HG02623 (cell line): Measurements from ENCODE around the gene ERCC8.
"Not testable (repeated sequence)": the region's sequence is repeated elsewhere in the genome, so short reads cannot be mapped to it uniquely, and the experiment has no call there.

Source experiments
- ATAC-seq: cut with Tn5 transposase; IDR thresholded peaks from one replicate; pipeline ENCODE4 v1.9.1; 2021; ENCODE audit warnings: moderate library complexity; ENCODE audit not compliant: unreplicated experiment

The ERCC8 gene, protein sequence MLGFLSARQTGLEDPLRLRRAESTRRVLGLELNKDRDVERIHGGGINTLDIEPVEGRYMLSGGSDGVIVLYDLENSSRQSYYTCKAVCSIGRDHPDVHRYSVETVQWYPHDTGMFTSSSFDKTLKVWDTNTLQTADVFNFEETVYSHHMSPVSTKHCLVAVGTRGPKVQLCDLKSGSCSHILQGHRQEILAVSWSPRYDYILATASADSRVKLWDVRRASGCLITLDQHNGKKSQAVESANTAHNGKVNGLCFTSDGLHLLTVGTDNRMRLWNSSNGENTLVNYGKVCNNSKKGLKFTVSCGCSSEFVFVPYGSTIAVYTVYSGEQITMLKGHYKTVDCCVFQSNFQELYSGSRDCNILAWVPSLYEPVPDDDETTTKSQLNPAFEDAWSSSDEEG

DNA sequence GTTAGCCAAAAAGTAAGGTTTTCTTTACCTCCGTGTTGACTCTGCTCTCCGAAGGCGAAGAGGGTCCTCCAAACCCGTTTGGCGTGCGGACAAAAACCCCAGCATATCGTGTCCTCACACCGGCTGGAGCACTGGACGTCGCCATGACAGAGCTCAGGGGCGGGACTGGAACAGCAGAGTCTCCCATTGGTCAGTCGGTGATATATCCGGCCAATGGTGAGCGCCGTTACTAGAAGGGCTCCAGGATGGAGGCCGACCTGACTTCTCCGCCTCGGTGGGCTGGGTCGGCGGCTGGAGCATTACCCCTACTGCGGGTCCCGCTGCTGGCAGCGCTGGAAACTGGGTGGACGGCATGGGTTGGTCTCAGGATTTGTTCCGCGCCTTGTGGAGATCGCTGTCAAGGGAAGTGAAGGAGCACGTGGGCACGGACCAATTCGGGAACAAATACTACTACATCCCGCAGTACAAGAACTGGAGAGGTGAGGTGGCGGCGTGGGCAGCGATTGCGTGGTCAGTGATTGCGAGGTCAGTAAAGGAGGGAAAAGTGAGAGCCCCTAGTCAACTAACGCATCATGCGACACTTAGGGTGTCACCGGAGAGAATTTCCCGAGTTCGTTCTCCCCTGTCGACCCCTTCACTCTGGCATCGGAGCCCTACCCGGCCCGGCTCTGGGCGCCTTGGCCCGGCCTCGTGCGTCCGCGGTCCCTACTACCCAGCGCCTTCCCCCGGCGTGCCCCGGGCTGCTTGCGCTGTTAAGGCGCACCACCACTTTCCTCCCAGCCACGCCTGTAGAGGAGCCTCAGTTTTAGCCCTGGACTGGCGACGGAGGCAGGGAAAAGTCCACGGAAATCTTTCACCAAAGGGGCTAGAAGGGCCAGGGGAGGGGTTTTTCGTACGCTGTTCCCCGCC lies at the start of gene ERCC8, which contains the start of gene NDUFAF2:
Gene ERCC8, minus strand, starts transcription at position 167 of the 909 bp plus-strand sequence. Its CDS starts 62 bp downstream, at position 105.
Gene NDUFAF2, plus strand, starts transcription at position 302 of the 909 bp plus-strand sequence. Its CDS starts 51 bp downstream, at position 353.
- ATAC-seq = peak; percentile 100

DNA sequence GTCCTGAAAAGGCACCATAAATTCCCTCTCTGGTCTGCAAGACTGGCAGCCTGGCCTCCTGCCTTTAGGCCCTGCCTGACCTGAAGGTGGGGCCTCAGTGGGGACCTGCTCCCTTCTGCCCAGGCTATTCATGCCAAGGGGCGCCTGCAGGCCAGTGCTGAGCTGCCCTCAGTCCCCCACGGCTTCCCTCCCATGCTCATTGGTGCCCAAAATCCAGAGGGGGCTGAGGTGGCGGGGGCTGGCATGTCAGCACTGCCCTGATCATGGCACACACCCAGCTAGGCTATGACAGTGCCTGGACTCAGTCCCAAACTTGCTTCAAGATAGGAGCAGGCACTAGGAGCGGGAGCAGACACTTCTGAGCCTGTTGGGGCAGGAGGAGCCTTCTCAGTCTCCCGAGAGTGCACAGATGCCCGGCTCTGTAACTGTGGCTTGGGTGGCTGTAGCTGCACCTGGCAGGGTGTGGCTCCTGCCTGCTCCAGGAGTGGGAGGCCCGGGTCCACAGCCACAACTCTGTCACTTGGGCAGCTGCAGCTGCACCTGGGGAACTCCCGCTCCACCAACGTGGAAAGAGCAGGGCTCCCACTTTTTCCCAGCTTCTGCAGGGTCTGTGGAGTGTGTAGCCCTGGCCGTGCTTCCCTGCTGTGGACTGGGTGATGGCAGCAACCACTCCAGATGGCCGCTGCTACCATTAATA lies 49.2 kb upstream of the ERCC8 start:
- ATAC-seq = no peak

DNA sequence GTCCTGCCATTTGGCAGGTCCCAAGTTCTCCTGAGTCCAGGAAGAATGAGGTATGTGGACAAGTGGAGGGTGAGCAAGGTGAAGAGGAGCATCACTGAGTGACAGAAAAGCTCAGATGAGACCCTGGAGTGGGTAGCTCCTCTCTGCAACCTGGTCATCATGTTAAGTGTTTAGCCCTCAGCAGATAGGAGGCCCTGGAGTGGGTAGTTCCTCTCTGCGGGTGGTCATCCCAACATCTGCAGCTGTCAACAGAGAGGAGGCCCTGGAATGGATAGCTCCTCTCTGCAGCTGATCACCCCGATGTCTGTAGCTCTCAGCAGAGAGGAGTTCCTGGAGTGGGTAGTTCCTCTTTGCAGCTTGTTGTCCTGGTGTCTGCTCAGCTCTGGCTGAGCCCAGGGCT lies 48.6 kb upstream of the ERCC8 start:
- ATAC-seq = no peak

- no peak for ATAC-seq
Observed at GRCh38 chr5:60992871-60993270, 48.0 kb upstream of the ERCC8 start.

GRCh38 chr5:60989790-60990189 lies 44.9 kb upstream of the ERCC8 start:
- no peak for ATAC-seq

DNA sequence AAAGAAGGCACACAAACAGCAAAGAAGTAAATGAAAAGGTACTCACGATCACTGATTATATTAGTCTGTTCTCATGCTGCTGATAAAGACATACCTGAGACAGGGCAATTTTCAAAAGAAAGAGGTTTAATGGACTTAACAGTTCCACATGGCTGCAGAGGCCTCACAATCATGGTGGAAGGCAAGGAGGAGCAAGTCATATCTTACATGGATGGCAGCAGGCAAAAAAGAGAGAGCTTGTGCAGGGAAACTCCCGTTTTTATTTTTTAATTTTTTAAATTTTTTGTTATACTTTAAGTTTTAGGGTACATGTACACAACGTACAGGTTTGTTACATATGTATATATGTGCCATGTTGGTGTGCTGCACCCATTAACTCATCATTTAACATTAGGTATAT lies 37.3 kb upstream of the ERCC8 start:
- ATAC-seq = not testable (repeated sequence)

DNA sequence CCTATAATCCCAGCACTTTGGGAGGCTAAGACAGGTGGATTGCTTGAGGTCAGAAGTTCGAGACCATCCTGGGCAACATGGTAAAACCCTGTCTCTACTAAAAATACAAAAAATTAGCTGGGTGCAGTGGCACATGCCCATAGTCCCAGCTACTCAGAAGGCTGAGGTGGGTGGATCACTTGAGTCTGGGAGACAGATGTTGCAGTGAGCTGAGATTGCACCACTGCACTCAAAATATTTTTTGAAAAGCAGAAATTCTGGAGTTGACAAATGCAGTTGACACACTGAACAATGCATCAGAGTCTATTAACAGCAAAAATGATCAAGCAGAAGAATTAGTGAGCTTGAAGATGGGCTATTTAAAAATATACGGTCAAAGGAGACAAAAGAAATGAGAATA lies 35.6 kb upstream of the ERCC8 start:
- no peak for ATAC-seq

DNA sequence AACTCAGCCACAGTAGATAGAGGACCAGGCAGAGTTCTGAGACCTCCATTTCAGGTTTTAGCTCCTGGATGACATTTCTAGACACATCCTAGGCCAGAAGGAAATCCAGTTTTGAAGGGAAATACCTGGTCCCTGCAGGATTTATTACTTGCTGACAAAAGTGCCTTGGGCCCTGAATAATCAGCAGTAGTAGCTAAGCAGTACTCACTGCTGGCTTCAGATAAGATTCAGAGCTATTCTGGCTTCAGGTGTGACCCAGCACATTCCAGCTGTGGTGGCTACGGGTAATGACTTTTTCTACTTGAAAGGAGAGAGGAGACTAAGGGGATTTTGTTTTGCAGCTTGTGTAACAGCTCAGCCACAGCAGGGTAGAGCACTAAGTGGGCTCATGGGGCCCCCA lies 34.1 kb upstream of the ERCC8 start:
- ATAC-seq = no peak

GRCh38 chr5:60977956-60978737 lies 33.3 kb upstream of the ERCC8 start:
- no peak for ATAC-seq

- no peak for ATAC-seq
Observed at GRCh38 chr5:60972231-60972630, 27.4 kb upstream of the ERCC8 start.

- no peak for ATAC-seq
Observed at GRCh38 chr5:60961685-60962084, 16.8 kb upstream of the ERCC8 start.

DNA sequence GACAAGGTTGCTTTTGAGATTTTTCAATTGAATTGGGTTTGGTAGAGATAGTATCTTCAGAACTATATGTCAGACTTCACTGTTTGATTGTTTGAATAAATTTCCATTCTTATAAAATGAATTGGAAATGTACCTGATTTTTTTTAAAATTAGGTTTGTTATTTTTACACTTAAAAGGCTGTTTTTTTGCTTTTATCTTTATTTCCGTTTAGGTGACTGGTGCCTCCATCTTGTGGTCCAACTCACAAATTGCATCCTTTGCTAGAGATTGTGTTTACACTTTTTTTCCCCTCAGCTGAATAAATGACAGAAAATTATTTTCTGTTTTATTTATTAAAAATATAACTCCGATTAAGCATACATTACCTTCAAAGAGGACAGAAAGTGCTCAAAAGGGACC lies 15.7 kb upstream of the ERCC8 start:
- ATAC-seq = no peak

GRCh38 chr5:60959156-60959555 lies 14.3 kb upstream of the ERCC8 start:
- no peak for ATAC-seq

- ATAC-seq = no peak
Observed at GRCh38 chr5:60958712-60959111, 13.8 kb upstream of the ERCC8 start.

DNA sequence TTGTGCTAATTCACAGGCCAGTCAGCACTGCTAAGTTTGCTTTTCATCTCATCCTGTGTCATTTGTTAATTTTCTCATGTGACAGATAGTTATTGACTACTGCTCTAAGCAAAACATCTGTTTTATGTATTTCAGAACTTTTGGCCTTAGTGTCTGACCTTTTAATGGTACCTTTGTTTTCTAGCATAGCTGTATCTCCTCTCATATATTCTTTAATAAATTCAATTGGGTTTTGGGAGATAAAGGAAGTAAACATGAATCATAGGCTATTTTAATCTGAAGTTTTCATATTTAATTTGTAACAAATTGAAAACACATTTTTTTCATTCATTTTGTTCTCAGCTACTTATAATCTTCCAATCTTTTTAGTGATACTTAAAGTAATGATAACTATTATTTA lies 13.2 kb upstream of the ERCC8 start:
- no peak for ATAC-seq

DNA sequence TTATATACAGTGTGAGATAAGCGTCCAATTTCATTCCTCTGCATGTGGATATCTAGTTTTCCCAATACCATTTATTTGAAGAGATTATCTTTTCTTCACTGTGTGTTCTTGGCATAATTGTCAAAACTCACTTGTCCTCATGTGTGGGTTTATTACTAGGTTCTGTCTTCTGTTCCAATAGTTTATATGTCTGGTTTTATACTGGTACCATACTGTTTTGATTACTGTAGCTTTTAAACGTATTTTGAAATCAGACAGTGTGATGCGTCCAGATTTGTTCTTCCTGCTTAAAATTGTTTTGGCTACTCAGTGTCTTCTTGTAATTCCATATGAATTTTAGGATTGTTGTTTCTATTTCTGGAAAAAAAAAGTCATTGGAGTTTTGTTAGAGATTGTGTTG lies 10.4 kb upstream of the ERCC8 start:
- ATAC-seq = no peak

DNA sequence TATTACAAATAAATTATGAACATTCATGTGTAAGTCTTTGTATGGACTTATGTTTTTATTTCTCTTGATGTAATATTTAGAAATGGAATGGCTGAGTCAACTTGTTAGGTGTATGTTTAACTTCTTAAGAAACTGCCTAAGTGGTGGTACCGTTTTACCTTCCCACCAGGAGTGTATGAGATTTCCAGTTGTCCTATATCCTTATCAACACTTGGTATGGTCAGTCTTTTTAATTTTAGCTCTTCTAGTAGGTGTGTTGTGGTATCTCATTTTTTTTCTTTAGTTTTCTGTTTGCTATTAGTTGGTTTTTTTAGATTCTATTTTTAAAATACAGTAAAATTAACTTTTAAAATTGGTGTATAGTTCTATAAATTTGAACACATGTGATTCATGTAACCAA lies 3.9 kb upstream of the ERCC8 start:
- no peak for ATAC-seq

DNA sequence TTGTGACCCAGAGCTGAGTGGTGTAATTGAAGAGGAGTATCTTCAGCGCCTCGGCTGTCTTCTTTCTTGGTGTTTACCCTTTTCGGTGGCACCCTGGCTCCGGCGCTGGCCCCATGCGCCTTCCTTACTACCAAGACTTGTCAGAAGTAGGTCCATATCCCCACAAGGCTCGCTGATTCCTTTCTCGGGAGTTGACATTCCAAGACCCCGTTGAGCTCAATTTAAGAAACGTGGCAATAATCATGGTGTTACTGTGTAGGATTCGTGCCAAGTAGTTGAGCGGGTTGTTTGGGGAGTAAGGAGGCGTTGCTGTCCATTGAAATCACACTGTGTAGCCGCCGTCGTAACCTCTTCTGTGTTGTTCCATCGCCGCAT lies 930 bp upstream of the ERCC8 start:
- ATAC-seq = peak; percentile 14

- no peak for ATAC-seq
Observed at GRCh38 chr5:60943624-60944023, 1.2 kb downstream of the ERCC8 start.

GRCh38 chr5:60929024-60929423 lies 15.8 kb downstream of the ERCC8 start:
- no peak for ATAC-seq

DNA sequence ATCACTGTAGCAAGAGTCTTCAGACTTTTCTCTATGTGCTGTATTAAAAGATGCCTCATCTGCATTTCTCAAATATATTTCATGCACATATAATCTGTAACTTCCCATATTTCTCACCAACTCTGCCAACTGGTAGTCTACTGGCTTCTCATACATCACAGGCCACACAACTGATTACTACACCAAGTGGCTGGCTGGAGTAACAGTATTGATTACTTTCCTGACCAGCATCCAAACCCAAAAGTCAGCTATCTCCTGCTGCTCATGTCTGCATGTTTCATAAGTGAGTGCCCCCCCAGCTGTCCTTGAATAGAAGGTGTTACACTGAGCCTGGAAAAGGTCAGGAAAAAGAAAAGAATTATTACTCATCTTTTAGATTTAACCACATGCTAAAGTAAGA lies 17.4 kb downstream of the ERCC8 start:
- no peak for ATAC-seq
